ENCODE data around the gene FZR1. TPM values are rescaled to one million over a fixed set of nuclear protein-coding genes. Genes with fewer than 3 reads are reported as not detected.
"Not testable (repeated sequence)": the region's sequence is repeated elsewhere in the genome, so short reads cannot be mapped to it uniquely, and the experiment has no call there.

Gene FZR1
- total and polyA plus RNA-seq, 2 experiments from 2014 or later = 48.6 to 68.5 TPM

- no peak for TF ChIP-seq CTCF (IDR thresholded peaks at IDR 0.05; ENCODE audit: low read depth, low read length)
- no peaks in the 10 kb centered on the region for H3K36me3 ChIP-seq
- H3K4me1 ChIP-seq (ENCODE audit: low read depth) = no peaks in the 10 kb centered on the region
- no peak overlapping the region for H3K27ac ChIP-seq
- H3K27me3 ChIP-seq = no peaks in the 10 kb centered on the region
- H3K4me3 ChIP-seq = peak overlapping the region; percentile 66
- peak; percentile 23 to 41 for DNase-seq (ENCODE audit: low read depth in 1 of 2, low spot score in 1 of 2)
- no peaks in the 10 kb centered on the region for H3K9me3 ChIP-seq (ENCODE audit: low read depth)
Measured at GRCh38 chr19:3556978-3557460, 50.9 kb downstream of the FZR1 start.

GRCh38 chr19:3557461-3558248 is 51.5 kb downstream of the FZR1 start, which contains the start of gene MFSD12:
Gene MFSD12, minus strand, starts transcription at chr19:3557586. Its CDS starts 183 bp downstream, at chr19:3557403.
- Histone ChIP-seq H3K9me3 (ENCODE audit: low read depth) (no peaks in the 10 kb centered on the region), H3K27me3 (no peaks in the 10 kb centered on the region), H3K4me1 (ENCODE audit: low read depth) (no peaks in the 10 kb centered on the region), H3K36me3 (no peaks in the 10 kb centered on the region), H3K27ac (no peak within 1 kb of the TSS), H3K4me3 (peak within 1 kb of the TSS; percentile 66)
- TF ChIP-seq CTCF (IDR thresholded peaks at IDR 0.05; ENCODE audit: low read depth, low read length) = no peak
- peak; percentile 95 to 97 for DNase-seq (ENCODE audit: low read depth in 1 of 2, low spot score in 1 of 2)

- Histone ChIP-seq H3K4me3 (no peak overlapping the region), H3K4me1 (ENCODE audit: low read depth) (no peaks in the 10 kb centered on the region), H3K9me3 (ENCODE audit: low read depth) (no peaks in the 10 kb centered on the region), H3K27me3 (no peaks in the 10 kb centered on the region), H3K27ac (no peak overlapping the region), H3K36me3 (no peaks in the 10 kb centered on the region)
- no peak for TF ChIP-seq CTCF (IDR thresholded peaks at IDR 0.05; ENCODE audit: low read depth, low read length)
- no peak for DNase-seq (ENCODE audit: low read depth in 1 of 2, low spot score in 1 of 2)
Measured at GRCh38 chr19:3563709-3564524, 57.8 kb downstream of the FZR1 start.

- H3K27ac ChIP-seq = no peak overlapping the region
- TF ChIP-seq CTCF (IDR thresholded peaks at IDR 0.05; ENCODE audit: low read depth, low read length) = no peak
- H3K4me1 ChIP-seq (ENCODE audit: low read depth) = no peaks in the 10 kb centered on the region
- H3K27me3 ChIP-seq = no peaks in the 10 kb centered on the region
- H3K36me3 ChIP-seq = no peaks in the 10 kb centered on the region
- no peak overlapping the region for H3K4me3 ChIP-seq
- no peak for DNase-seq (ENCODE audit: low read depth in 1 of 2, low spot score in 1 of 2)
- no peaks in the 10 kb centered on the region for H3K9me3 ChIP-seq (ENCODE audit: low read depth)
Measured at GRCh38 chr19:3565139-3565538, 59.0 kb downstream of the FZR1 start.

GRCh38 chr19:3570042-3570441 is 63.9 kb downstream of the FZR1 start:
- not testable (repeated sequence) for DNase-seq (ENCODE audit: low read depth in 1 of 2, low spot score in 1 of 2); H3K4me1 ChIP-seq (ENCODE audit: low read depth); H3K36me3 ChIP-seq; H3K9me3 ChIP-seq (ENCODE audit: low read depth); H3K4me3 ChIP-seq; H3K27me3 ChIP-seq; H3K27ac ChIP-seq

Data from cardiac muscle cell (in vitro differentiated cells and primary cell).